Stimulated activated CD4-positive, alpha-beta T cell treated with anti-CD3 and anti-CD28 coated beads, TNF-alpha, amount 100 ng/mL, for 24 hours (primary cell): ENCODE data around the gene TTI1.

Experiments used
- DNase-seq, 3 experiments: peaks; one replicate each; pipeline ENCODE4 v3.0.0-alpha.2; 2020; ENCODE audit warnings: low read depth in 3 of 3

Gene TTI1

GRCh38 chr20:37937686-37938085, 95.6 kb downstream of the TTI1 start:
- no peak for DNase-seq

GRCh38 chr20:37936451-37936850, 96.8 kb downstream of the TTI1 start:
- no peak for DNase-seq

- no peak for DNase-seq
Observed at GRCh38 chr20:37936041-37936440, 97.2 kb downstream of the TTI1 start.

- no peak for DNase-seq
Observed at GRCh38 chr20:37935435-37935834, 97.8 kb downstream of the TTI1 start.

- no peak for DNase-seq
Observed at GRCh38 chr20:37934634-37935375, 98.5 kb downstream of the TTI1 start.

- no peak for DNase-seq
Observed at GRCh38 chr20:37933786-37934633, 99.2 kb downstream of the TTI1 start.
